HT-29 (cell line): ENCODE measurements around the gene HACD1. TPM values are rescaled to one million over a fixed set of nuclear protein-coding genes. Genes with fewer than 3 reads are reported as not detected.
"Not testable (repeated sequence)": the region's sequence is repeated elsewhere in the genome, so short reads cannot be mapped to it uniquely, and the experiment has no call there.

ENCODE experiments used
- DNase-seq: peaks from one replicate; pipeline ENCODE4 v3.0.0-alpha.2; 2015; ENCODE audit warnings: low spot score
- total RNA-seq: library from RNA; depleted of rRNA; stranded (reverse); fragments of >200 nt; shearing (Covaris generic); gene quantifications from 2 replicates; pipeline ENCODE4 v1.2.3, GENCODE V29; 2014

The HACD1 gene
- total RNA-seq, 1 experiment from 2014 or later = 35.8 TPM

GRCh38 chr10:17643755-17644484, 26.7 kb upstream of the HACD1 start, which contains the start of gene STAM:
Gene STAM, plus strand, starts transcription at chr10:17644151. Its CDS starts 189 bp downstream, at chr10:17644340.
- peak; percentile 95 for DNase-seq

- DNase-seq = no peak
Observed at GRCh38 chr10:17643339-17643754, 26.2 kb upstream of the HACD1 start.

GRCh38 chr10:17640331-17640816, 23.2 kb upstream of the HACD1 start:
- no peak for DNase-seq

- no peak for DNase-seq
Observed at GRCh38 chr10:17637869-17638268, 20.7 kb upstream of the HACD1 start.

- DNase-seq = no peak
Observed at GRCh38 chr10:17633353-17633752, 16.2 kb upstream of the HACD1 start.

GRCh38 chr10:17632590-17632989, 15.4 kb upstream of the HACD1 start:
- DNase-seq = not testable (repeated sequence)

- DNase-seq = no peak
Observed at GRCh38 chr10:17626656-17627055, 9.5 kb upstream of the HACD1 start.

- no peak for DNase-seq
Observed at GRCh38 chr10:17624996-17625395, 7.8 kb upstream of the HACD1 start.

GRCh38 chr10:17622061-17622460, 4.9 kb upstream of the HACD1 start:
- no peak for DNase-seq

GRCh38 chr10:17616403-17617030, 657 bp downstream of the HACD1 start:
- DNase-seq = peak; percentile 73

GRCh38 chr10:17609523-17610079, 7.6 kb downstream of the HACD1 start:
- no peak for DNase-seq

- peak; percentile 63 for DNase-seq
Observed at GRCh38 chr10:17607603-17608332, 9.4 kb downstream of the HACD1 start.

GRCh38 chr10:17607060-17607459, 10.1 kb downstream of the HACD1 start:
- DNase-seq = no peak

- no peak for DNase-seq
Observed at GRCh38 chr10:17606547-17607040, 10.6 kb downstream of the HACD1 start.

- no peak for DNase-seq
Observed at GRCh38 chr10:17605936-17606335, 11.2 kb downstream of the HACD1 start.

- peak; percentile 17 for DNase-seq
Observed at GRCh38 chr10:17599089-17599488, 18.1 kb downstream of the HACD1 start.

GRCh38 chr10:17597386-17597785, 19.8 kb downstream of the HACD1 start:
- DNase-seq = no peak

- no peak for DNase-seq
Observed at GRCh38 chr10:17590969-17591645, 26.1 kb downstream of the HACD1 start.

GRCh38 chr10:17589316-17589715, 27.9 kb downstream of the HACD1 start:
- not testable (repeated sequence) for DNase-seq

- no peak for DNase-seq
Observed at GRCh38 chr10:17588420-17588819, 28.8 kb downstream of the HACD1 start.

GRCh38 chr10:17587321-17587720, 29.9 kb downstream of the HACD1 start:
- DNase-seq = not testable (repeated sequence)
